Hepatic stellate cell (primary cell): ENCODE data around the gene KIF26B.
"Not testable (repeated sequence)": the region's sequence is repeated elsewhere in the genome, so short reads cannot be mapped to it uniquely, and the experiment has no call there.

ENCODE experiments used
- DNase-seq: peaks from one replicate; pipeline ENCODE4 v3.0.0; 2011; ENCODE audit warnings: low spot score

KIF26B gene

GRCh38 chr1:245325922-245326795 is 171.4 kb downstream of the KIF26B start:
- DNase-seq: no peak

GRCh38 chr1:245327360-245327759 is 172.6 kb downstream of the KIF26B start:
- DNase-seq: no peak

- DNase-seq: no peak
Measured at GRCh38 chr1:245327842-245328241, 173.1 kb downstream of the KIF26B start.

GRCh38 chr1:245330951-245331350 is 176.2 kb downstream of the KIF26B start:
- no peak for DNase-seq

DNA sequence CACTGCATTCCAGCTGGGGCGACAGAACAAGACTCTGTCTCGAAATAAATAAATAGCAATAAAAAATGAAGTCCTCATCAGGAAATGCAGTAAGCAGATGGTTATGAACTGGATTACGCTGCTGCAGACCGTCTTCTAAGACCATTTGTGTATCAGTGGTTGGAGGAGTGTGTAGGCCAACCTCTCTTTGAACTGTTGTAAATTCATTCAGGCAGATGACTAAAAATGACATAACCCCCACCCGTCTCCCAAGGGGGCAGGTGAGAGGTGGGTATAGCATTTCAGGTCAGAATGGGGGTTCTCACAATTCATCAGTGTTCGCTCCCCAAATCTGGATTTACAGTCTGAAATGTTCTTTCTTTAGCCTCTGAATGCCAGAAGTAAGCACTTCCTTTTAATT is 177.3 kb downstream of the KIF26B start:
- no peak for DNase-seq

DNA sequence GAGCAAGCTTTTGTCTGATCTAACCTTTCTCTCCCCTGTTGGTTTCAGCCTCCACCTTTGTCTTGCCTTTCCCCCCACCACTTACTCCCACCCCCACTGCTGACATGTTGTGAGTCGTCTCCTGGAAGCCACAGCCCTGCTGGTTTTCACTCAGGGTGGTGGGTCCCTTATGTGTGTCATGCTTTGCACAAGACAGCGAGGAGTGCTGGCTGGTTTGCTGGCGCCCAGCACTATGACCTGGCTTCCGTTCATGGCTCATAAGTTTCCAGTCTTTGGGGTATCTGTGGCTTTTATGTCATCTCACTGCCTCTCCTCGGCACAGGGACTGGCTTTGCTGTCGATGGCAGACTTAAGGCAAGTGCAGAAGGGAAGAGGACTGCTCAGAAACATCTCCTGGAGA is 177.7 kb downstream of the KIF26B start:
- no peak for DNase-seq

DNA sequence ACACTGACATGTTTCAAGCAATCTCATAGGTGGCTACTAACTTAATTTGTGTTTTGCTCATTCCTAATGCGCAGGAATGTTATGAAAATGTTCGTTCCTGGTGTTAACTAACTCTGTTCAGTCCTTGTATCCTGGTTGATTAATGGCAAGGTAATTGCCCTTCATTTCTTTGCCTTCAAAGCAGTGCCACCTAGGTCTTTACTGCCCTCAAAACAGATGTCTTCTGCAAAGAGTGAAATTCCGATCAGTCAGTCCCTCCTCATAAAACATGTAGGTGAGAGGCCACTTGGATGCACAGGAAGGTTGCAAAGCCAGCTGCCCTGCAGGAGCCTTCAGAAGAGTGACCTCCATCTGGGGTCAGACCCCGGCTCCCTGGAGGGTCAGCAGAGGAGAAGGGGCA is 179.4 kb downstream of the KIF26B start:
- DNase-seq: no peak

- DNase-seq: no peak
Measured at GRCh38 chr1:245334827-245335490, 180.2 kb downstream of the KIF26B start.

DNA sequence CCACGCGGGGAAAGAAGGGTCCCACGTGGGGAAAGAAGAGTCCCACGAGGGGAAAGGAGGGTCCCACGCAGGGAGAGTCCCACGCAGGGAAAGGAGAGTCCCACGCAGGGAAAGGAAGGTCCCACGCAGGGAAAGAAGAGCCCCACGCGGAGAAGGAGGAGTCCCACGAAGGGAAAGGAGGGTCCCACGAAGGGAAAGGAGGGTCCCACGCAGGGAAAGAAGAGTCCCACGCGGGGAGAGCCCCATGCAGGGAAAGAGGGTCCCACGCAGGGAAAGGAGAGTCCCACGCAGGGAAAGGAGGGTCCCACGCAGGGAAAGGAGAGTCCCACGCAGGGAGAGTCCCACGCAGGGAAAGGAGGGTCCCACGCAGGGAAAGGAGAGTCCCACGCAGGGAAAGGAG is 180.9 kb downstream of the KIF26B start:
- not testable (repeated sequence) for DNase-seq

- DNase-seq: no peak
Measured at GRCh38 chr1:245336149-245336983, 181.6 kb downstream of the KIF26B start.

- not testable (repeated sequence) for DNase-seq
Measured at GRCh38 chr1:245336984-245337355, 182.2 kb downstream of the KIF26B start.

- no peak for DNase-seq
Measured at GRCh38 chr1:245337829-245338484, 183.2 kb downstream of the KIF26B start.

DNA sequence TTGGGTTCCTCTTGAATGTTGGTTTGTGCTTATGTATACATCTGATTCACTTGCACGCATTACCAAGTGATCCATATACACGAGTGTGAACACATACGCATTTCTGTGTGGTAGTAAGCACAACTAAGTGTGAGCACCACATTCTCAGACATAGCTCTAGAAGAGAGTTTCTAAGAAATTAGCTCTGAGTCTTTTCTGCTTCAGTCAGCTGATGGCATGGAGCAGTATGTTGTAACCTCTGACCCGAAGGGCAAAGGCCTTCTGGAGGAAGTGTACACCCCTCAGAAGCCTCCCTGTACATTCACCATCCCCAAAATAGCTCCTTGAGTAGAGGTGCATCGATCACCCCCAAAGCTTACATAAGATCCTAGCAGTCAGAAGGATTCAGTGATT is 183.7 kb downstream of the KIF26B start:
- DNase-seq: no peak

GRCh38 chr1:245341743-245342142 is 187.0 kb downstream of the KIF26B start:
- DNase-seq: no peak

DNA sequence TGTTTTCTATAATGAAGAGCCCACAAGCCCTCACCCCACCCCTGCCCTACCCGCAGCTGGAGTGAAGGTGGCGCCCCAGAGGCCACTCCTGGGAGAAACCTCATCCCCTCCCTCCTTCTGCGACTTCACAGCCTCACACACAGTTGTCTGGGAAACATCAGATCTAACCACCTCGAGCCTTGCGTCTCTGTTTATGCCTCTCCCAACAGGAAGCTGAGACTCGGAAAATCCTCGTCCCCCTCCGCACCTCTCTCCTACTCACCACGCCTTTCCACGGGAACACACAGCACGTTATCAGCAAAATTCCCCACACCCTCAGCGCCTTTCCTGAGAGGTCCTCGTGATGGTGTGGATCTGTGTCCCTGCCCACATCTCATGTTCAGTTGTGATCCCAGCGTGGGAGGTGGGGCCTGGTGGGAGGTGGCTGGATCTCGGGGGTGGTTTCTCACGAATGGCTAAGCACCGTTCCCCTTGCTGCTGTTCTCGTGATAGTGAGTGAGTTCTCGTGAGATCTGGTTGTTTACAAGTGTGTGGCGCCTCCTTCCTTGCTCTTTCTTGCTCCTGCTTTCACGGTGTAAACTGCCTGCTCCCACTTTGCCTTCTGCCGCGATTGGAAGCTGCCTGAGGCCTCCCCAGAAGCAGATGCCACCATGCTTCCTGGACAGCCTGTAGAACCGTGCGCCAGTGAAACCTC is 190.6 kb downstream of the KIF26B start:
- no peak for DNase-seq

DNA sequence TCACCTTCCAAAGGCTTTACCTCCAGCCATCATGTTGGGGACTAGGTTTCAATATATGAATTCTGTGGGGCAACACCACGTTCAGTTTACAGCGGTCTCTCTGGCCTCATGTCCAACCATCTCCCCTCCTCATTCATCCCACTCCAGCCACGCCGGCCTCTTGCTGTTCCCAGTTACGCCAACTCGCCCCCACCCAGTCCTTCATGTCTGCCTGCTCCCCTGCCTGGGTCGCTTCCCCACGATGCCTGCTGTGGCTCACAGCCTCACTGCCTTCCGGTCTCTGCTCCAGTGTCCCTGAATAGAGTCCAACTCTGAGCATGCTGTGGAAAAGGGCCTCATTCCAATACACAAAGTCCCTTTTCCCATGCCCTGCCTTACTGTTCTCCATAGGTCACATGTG is 193.8 kb downstream of the KIF26B start:
- no peak for DNase-seq

GRCh38 chr1:245353411-245353810 is 198.6 kb downstream of the KIF26B start:
- no peak for DNase-seq

GRCh38 chr1:245353915-245354775 is 199.4 kb downstream of the KIF26B start:
- DNase-seq: no peak

DNA sequence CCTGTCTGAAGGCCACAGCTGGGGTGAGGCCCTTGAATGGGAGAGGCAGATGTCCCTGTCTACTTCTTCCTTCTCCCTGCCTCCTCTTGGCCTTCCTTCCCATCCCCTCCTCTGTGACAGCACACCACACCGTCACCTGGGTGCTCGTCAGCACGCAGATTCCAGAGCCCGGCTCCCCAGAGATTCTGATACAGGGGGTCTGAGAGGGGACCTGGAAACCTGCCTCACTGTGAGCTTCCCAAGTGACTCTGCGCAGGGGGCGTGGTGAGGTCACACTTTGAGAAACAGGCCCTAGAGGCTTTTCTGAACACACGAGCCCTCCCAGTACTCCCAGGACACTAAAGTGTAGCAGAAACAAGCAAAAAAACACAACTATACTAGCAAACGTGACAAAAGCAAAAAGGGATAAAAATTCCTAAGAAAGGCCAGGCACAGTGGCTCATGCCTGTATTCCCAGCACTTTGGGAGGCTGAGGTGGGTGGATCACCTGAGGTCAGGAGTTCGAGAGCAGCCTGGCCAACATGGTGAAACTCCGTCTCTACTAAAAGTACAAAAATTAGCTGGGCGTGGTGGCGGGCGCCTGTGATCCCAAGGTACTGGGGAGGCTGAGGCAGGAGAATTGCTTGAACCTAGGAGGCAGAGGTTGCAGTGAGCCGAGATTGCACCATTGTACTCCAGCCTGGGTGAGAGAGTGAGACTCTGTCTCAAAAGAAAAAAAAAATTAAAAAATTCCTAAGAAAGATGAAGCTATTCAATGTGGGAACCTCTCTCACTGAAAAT is 201.3 kb downstream of the KIF26B start:
- DNase-seq: not testable (repeated sequence)
